Activated CD8-positive, alpha-beta memory T cell treated with anti-CD3 and anti-CD28 coated beads, Interleukin-2, amount 50 U/mL, for 4 hours (primary cell): Measurements from ENCODE around the gene ZC3H18.

Experiments used
- DNase-seq: peaks from one replicate; pipeline ENCODE4 v3.0.0-alpha.2; 2020

Gene ZC3H18

DNA sequence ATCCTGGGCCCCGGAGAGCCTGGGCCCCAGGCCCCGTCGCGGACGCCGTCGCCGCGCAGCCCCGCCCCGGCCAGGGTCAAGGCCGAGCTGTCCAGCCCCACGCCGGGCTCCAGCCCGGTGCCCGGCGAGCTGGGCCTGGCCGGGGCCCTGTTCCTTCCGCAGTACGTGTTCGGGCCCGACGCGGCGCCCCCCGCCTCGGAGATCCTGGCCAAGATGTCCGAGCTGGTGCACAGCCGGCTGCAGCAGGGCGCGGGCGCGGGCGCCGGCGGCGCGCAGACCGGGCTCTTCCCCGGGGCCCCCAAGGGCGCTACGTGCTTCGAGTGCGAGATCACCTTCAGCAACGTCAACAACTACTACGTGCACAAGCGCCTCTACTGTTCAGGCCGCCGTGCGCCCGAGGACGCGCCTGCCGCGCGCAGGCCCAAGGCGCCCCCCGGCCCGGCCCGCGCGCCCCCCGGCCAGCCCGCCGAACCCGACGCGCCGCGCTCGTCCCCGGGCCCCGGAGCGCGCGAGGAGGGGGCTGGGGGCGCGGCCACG is 36.8 kb upstream of the ZC3H18 start:
- DNase-seq = no peak

DNA sequence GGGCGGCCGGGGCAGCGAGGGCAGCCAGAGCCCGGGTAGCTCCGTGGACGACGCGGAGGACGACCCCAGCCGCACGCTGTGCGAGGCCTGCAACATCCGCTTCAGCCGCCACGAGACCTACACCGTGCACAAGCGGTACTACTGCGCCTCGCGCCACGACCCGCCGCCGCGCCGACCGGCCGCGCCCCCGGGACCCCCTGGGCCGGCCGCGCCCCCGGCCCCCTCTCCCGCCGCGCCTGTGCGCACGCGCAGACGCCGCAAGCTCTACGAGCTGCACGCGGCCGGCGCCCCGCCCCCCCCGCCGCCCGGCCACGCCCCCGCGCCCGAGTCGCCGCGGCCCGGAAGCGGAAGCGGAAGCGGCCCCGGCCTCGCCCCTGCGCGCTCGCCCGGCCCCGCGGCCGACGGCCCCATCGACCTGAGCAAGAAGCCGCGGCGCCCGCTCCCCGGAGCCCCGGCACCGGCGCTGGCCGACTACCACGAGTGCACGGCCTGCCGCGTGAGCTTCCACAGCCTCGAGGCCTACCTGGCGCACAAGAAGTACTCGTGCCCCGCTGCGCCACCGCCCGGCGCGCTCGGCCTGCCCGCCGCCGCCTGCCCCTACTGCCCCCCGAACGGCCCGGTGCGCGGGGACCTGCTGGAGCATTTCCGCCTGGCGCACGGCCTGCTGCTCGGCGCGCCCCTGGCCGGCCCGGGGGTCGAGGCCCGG is 36.1 kb upstream of the ZC3H18 start:
- peak; percentile 81 for DNase-seq

DNA sequence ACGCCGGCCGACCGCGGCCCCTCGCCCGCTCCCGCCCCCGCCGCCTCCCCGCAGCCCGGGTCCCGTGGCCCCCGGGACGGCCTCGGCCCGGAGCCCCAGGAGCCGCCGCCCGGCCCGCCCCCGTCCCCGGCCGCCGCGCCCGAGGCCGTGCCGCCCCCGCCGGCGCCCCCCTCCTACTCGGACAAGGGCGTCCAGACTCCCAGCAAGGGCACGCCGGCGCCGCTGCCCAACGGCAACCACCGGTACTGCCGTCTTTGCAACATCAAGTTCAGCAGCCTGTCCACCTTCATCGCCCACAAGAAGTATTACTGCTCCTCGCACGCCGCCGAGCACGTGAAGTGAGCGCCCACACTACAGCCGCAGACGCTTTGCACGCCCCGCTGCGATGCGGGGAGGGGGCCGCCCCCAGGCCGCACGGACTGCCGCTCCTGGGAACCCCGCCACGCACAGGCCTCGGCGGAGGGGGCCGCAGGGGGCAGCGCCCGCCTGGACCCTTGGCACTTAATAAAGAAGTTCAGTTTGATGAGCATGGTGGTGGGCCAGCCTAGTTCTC is 35.5 kb upstream of the ZC3H18 start:
- no peak for DNase-seq

DNA sequence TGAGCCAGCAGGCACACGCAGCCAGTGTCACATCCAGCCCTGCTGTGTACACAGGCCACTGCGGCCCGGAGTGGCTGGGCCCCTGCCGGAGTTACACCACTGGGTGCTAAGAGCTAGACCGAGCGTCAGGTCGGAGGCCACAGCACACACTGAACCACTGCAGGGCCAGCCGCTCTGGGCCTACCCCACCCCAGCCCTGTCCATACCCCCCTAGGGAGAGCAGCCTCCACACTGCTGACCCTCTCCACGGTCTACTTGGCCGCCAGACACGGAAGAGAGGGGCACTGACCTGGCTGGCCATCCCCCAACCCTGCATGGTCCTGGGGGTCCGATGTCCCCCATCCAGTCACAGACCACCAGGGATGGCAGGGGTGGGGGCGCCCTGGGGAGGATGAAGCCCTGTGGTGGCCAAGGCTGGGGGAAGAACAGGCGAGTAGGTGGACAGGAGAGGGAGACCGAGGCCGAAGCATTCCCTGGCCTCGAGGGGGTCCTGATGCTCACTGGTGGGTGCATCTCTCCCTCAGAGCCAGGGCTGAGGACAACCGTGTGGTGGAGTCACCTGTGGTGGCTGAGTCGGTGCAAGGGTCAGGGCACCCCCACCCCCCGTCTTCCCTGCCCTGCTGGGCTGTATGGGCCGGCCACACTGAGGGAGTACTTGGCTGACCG is 34.9 kb upstream of the ZC3H18 start:
- no peak for DNase-seq

DNA sequence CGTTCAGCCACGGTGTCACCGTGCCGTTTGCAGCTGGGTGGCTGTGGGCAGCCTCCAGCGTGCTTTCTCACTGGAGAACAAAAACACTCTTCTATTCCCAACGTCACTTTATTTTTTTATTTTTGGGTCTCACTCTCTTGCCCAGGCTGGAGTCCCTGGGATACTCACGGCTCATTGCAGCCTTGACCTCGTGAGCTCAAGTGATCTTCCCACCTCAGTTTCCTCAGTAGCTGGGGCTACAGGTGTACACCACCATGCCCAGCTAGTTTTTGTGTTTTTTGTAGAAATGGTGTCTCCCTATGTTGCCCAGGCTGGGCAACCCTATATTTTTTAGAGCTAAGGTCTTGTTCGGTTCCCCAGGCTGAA is 34.4 kb upstream of the ZC3H18 start:
- no peak for DNase-seq

DNA sequence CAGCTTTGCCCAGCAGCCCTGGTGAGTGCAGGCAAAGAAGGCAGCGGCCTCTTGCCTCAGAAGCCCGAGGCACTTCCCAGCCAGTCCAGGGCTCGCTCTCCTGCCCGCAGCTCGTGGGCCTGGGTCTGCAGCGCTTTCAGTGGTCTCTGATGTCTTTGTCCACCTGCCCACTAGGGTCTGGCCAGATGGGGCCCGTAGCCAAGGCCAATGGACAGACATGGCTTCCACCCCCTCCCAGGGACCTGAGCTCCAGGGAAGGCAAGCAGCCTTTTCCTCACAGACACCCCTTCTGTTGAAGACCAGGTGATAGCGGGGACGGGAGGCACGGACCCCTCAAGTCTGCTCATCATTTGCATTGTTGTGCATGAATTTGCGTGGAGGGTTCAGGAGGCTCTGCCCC is 33.7 kb upstream of the ZC3H18 start:
- no peak for DNase-seq

DNA sequence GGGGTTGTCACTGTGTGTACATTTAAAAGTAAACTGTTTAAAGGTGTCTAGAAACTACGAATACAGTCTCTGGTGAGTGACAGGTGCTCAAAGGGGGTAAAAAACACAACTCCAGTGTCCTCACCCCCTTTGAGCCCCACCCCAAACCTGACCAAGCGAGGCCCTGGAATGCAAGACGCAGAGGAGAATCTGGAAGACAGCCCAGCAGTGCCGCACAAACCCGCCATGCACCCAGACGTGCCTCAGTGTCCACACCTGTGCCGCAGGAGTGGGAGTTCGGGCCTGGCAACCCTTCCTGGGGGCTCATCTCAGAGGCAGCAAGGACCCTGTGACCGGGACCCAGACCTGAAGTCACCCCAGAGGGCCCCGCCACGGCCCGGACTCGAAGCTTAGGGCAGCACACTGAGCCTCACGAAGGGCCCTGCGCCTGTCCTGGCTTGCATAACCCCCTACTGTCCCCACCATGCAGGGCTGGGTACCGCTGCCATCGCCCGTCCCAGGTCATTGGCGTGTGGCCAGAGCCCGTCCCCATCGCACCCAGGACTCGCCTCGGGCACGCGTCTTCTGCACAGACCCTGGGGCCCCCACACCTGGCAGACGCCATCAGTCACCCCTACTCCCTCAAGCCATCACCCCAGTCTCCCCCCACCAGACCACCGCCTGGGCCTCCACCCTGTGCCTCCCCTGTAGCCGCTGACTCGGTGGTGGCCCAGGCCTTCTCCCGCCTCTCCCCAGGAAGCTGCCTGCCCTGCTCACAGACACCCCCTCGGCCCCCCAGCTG is 33.0 kb upstream of the ZC3H18 start:
- no peak for DNase-seq

DNA sequence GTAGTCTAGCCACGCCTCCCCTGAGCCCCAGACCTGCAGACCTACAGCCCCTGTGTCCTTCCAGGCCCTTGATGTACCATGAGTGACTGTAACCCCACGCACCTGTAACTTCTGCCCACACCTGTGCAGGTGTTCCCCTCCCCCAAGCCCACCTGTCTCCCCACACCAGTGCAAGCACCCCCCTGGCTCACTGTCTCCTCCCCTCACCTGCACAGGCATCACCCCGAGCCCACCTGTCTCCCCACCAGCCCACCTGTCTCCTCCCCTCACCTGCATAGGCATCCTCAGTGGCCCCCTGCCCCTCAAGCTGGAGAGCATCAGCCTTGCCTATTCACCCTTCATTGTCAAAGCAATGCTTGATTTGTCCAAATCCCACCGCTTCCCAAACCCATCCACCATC is 32.3 kb upstream of the ZC3H18 start:
- no peak for DNase-seq

DNA sequence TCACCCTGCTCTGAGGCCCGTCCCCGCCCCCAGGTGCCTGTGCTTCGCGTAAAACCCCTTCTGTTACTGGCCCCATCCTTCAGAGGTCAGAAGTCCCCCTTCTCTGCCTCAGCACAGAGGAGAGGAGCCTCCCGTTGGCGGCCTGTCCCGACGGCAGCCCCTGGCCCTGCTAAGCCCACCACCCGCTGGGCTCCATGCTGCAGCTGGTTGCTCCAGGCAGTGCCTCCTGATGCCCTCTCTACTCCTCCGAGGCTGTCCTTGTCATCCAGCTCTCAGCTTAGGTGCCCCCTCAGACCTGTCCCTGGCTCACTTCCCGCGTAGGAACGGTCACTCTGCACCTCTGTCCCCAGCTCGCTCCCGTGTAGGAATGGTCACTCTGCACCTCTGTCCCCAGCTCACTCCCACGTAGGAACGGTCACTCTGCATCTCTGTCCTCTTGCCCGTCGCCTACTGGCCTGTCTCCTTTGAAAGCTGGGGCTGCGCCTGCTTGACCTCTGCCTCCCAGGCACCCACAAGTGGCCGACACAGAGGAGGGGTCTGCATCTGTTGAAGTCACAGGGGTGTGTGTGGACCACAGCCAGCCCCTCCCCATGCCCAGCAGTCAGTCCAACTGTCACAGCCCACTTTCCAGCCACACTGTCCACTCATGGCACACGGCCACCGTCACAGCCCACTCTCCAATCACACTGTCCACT is 31.7 kb upstream of the ZC3H18 start:
- no peak for DNase-seq

DNA sequence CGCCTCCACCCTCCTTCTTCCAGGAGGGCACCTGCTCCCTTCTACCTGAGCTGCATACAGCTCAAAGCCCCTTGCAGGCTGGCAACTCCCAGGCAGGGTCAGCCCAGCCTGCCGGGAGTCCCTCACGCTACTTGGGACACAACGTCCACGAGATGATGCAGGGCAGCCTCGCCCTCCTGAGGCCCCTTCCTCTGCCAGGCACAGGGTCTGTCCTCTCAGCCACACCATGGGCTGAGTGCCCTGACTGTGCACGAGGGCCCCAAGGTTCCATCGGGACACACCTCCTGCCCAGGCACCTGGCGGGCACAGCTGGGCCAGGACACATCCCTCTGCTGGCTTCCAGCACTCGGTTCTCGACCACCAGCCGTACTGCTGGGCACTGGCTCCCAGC is 30.9 kb upstream of the ZC3H18 start:
- DNase-seq = no peak

DNA sequence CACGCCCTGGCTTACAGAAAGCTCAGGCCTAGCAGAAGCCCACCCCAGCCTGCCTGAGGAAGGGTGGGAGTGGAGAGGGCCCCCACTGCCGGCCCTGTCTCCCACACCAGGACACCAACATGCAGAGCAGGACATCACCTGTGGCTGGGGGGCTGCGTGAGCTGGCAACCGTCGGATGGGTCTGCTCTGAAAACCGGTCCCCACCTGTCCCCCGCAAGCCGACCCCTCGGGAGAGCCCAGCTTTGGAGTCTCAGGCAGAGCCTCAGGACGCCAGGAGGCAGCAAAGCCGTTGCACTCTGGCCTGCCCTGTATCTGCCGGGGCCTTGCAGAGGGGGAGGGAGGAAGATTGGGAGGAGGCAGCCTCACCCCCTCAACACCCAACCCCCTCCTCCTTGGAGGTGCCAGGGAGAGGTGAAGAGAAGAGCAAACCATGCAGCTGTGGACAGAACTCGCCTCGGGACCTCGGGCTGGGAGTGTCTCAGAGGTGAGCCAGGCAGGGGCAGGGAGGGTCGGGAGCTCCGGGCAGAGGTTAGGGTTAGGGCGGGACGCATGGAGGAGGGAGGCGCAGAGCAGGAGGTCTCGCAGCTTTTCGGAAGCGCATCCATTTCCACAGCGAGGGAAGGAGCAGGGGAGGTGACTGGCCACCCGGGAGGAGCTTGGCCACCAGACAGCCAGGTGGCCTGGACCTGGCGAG is 30.4 kb upstream of the ZC3H18 start:
- DNase-seq = no peak

DNA sequence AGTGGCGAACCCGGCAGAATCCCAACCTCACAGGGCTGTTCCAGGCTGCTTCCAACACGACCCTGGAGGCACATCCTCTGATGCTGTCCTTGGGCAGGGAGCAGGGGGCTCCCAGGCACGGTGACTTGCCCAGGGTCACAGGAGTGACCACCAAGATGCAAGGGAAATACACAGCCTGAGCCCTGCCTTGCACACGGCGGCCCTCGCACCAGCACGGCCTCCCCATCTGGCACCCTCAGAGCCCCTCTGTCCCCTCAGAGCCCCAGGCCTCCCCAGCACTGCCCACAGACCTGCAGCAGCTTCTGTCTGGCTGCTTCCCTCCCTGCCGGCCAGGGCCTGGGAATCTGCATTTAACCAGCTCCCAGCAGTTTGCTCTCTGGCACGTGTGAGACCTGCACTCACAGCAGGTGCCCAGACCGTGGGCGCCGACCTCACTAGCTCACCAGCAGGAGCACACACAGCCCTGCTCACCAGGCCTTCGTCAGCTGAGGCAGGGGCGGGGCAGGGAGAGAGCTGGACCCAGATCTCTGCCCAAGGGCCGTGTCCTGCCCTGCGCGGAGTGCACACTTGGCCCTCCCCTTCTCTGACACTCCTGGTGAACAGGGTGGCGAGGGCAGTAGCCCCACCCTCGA is 29.7 kb upstream of the ZC3H18 start:
- DNase-seq = no peak

DNA sequence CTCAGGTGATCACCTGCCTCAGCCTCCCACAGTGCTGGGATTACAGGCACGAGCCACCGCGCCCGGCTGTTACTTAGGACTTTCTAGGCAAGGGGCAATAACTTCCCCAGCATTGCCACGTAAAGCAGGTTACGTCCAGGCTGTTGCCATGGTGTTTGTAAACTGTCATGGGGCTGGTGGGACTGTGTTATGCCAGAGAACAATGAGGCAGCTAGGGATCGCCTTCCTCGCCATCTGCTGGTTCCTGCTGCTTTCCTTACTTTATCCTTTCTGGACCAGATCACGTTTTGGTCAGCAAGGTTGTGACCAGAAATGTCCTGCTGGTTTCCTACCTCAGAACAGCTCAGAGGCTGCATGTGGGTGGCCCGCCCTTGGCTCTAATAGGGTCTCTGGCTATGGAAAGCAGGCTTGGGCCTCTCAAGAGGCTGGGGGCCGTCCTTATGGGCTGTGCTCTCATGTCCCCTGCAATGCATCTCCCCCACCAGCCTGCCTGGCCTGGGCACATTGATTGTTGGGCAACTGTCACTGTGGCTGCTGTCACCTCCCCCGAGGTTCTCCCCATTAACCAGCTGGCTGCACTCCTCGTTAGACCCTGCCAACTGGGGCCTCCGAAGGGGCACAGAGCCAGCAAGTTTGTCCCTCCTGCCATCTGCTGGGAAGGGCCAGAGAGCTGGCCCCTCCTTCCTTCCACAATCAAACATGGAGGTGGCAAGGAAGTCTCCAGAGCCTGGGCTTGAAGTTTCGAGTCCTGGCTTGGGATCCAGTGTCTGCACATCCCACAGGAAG is 28.2 kb upstream of the ZC3H18 start:
- DNase-seq = no peak

DNA sequence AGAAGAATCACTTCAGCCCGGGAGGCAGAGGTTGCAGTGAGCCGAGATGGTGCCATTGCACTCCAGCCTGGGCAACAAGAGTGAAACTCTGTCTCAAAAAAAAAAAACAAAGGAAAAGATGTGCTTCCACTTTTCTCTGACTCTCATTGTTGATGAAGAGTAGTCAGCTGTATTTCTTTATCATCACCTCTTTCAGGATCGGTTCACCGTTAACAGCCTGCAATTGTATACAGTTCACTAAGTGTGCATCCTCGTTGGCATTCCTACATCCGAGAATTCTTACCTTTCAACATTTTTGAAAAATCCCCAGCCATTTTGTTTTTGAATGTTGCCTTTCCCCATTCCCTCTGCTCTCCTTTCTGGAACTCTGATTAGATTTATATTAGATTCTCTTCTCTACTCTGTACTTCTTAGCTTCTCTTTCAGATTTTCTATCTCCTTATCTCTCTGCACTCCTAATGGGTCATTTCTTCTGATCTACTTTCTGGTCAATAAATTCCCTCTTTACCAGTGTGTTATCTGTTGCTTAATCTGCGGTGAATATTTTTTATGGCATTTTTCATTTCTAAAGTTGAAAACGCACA is 26.9 kb upstream of the ZC3H18 start:
- no peak for DNase-seq

DNA sequence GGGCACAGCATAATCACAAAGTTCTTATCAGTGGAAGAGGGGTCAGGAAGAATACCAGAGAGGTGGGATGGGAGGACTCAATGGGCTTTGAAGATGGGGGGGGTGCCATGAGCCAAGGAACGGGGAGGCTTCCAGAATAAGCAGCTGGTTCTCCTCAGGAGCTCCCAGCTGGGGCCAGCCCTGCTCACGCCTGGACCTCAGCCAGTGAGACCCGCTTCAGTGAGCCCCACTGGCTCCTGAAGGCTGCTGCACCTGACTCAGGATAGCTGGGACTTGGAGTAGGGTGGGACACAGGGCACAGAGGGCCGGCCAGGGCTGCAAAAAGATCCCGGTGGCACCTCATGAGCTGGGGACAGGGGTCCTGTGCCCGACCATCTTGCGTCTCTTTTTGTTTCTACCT is 24.4 kb upstream of the ZC3H18 start:
- DNase-seq = no peak

DNA sequence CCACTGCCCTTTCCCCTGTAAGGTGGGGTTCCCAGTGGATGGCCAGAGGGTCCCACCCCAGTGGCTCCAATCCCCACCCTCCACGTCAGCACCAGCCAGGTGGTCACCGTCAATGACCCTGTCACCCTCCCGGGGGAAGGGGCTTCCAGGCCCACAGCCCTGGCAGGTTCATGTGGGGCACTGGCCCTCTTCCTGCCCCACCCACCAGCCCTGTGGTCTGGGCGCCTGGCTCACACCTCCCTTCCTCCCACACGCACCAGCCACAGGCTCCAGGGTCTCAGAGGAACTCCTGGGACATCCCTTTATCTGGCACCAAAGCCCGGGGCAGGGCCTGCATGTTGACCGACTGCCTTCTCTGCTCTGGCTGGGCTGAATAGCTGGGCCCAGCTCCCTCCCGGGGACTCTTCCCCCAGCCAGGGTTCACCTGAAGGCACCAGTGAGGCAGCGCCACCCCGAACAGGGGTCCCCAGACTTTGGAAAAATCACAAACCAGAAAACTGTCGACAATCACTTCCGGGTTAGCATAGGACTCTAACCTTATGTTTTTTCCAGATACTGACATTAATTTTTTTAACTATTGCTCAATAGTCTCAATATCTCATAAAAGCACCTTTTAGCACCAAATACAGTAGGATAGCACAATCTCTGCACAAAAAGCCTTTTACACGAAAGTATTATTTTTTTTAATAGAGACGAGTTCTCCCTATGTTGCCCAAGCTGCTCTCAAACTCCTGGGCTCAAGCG is 21.9 kb upstream of the ZC3H18 start:
- DNase-seq = no peak

DNA sequence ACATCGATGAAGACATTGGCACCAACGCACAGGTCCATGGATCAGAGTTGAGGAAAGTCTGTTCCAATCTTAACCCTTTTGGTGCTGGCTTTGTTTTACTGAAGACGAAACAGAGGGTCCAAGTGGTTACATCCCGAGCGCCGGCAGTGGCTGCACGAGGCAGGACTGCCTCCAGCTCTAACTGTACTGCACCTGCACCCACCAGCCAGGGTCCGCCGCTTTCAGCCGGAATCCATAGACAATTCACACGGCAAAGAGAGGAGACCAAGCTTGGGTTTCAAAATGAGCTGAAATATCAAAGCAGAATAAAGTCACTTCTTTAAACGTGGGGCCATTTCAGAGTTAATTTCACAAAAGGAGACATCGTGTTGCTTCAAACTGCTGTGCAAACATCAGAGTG is 21.2 kb upstream of the ZC3H18 start:
- no peak for DNase-seq

DNA sequence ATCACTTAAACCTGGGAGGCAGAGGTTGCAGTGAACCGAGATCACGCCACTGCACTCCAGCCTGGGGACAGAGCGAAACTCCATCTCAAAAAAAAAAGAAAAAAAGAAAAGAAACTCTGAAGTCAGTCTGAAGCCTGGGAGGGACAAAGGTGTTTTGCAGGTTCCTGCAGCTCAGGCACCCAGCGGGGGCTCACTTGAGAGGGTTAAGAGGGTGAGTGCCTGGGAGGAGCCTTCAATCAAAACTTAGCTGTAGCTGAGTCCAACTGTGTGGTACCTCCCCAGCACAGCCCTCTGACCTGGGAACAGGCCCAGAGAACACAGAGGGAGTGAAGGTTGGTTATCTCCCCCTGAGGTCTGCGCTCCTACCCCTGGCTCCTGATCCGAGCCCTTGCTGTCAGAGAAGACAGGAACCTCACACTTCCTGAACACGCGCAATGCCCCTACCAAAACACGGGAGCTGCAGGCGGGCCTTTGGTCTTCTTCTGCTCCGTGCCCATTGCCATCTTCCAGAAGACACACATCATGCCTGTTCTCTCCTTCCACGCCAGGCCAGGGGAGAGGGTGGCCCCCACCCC is 20.4 kb upstream of the ZC3H18 start:
- no peak for DNase-seq

DNA sequence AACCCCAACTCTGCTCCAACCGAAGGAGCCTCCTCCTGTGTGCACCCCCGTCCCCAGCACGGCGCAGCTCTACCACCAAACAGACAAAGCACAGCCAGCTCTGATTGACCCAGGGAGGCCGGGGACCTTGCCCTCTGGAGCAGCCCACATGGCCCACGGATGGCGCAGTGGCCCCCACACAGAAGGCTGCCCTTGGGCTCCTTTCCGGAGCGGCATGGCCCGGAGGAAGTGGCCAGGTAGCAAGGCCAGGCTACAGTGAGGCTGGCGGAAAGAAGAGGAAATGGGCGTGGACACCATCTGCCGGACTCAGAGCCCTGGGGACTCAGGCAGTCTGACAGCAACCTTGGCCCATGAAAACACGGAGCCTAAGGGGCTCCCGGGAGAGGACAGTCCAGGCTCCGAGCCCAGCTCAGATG is 19.9 kb upstream of the ZC3H18 start:
- DNase-seq = no peak

DNA sequence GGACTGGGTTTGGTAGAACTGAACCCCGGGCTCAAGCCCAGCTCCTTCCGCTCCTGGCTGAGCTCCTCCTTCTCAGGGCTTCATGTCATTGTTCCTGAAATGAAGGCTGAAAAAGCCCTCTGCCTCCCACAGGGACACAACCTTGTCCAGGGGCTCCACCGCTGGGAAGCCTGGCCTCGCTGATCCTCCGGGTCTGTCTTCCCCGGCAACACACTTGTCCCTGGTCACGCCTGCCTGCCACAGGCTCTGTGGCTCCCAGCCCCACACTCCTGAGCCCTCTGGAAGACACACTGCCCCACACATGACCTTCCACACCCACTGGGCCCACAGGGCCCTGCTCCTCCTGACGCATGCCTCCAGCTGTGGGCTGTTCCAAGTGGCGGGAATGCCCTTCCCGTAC is 18.0 kb upstream of the ZC3H18 start:
- DNase-seq = no peak
